IMR-90 (cell line): ENCODE measurements around the gene TECTB.

Experiments used
- CEBPB ChIP-seq: IDR thresholded peaks from 2 replicates; pipeline ENCODE4 v1.6.1; 2012; ENCODE audit warnings: low read depth, low read length, improper control_type of control experiment
- CTCF ChIP-seq: conservative IDR thresholded peaks from 2 replicates; pipeline ENCODE4 v1.5.1; 2012; ENCODE audit warnings: mild to moderate bottlenecking, low read depth, low read length, improper control_type of control experiment
- POLR2A ChIP-seq: IDR thresholded peaks from 2 replicates; pipeline ENCODE4 v1.6.1; 2012; ENCODE audit warnings: mild to moderate bottlenecking, low read depth, low read length
- RAD21 ChIP-seq: IDR thresholded peaks from 2 replicates; pipeline ENCODE4 v1.6.1; 2012; ENCODE audit warnings: low read length, improper control_type of control experiment
- USF2 ChIP-seq: fragments of 150-350 bp; IDR thresholded peaks from 2 replicates; pipeline ENCODE4 v1.6.1; 2017; ENCODE audit warnings: mild to moderate bottlenecking, antibody characterized with exemption, low read length, low read depth

- no peak for TF ChIP-seq CTCF
- no peak for TF ChIP-seq CEBPB
- TF ChIP-seq POLR2A = no peak
- TF ChIP-seq USF2 = no peak
- no peak for TF ChIP-seq RAD21
Measured at GRCh38 chr10:112351146-112351545, 67.9 kb downstream of the TECTB start.
